ENCODE data around the gene LRRC8B. TPM values are rescaled to one million over a fixed set of nuclear protein-coding genes. Genes with fewer than 3 reads are reported as not detected.

The LRRC8B gene
- total RNA-seq, 4 donors from 2014 or later = 3.3 to 9.2 (median 4.1) TPM

GRCh38 chr1:89607586-89608318 is 83.1 kb downstream of the LRRC8B start:
- Histone ChIP-seq H3K27ac (replicated peaks in 1 of 4) (peak overlapping the region in 3 of 4 donors; percentile 10 to 49 (median 35)), H3K27me3 (no peaks in the 10 kb centered on the region), H3K4me3 (no peak overlapping the region), H3K36me3 (no peaks in the 10 kb centered on the region), H3K9me3 (no peaks in the 10 kb centered on the region), H3K4me1 (peaks cover 25 to 31% (median 26%) of the 10 kb centered on the region in 4 donors)
- WGBS = 76% methylated on average over 5 of the region's 5 CpGs
- DNase-seq (ENCODE audit: extremely low spot score) = no peak
- TF ChIP-seq CTCF (IDR thresholded peaks at IDR 0.05) = no peak
- TF ChIP-seq EP300 (IDR thresholded peaks at IDR 0.05) = no peak
- TF ChIP-seq POLR2AphosphoS5 (IDR thresholded peaks at IDR 0.05) = no peak
- no peak for TF ChIP-seq POLR2A (IDR thresholded peaks at IDR 0.05; ENCODE audit: low read depth)
- intact Hi-C loops (cut with DNase I) = no loop called here

- peaks cover 24 to 31% (median 25%) of the 10 kb centered on the region in 4 donors for H3K4me1 ChIP-seq
- 76% methylated on average over 9 of the region's 9 CpGs for WGBS
- intact Hi-C loops (cut with DNase I) = no loop called here
Measured at GRCh38 chr1:89608319-89608983, 83.8 kb downstream of the LRRC8B start.

GRCh38 chr1:89608984-89609725 is 84.5 kb downstream of the LRRC8B start:
- Histone ChIP-seq H3K9me3 (no peaks in the 10 kb centered on the region), H3K27me3 (no peaks in the 10 kb centered on the region), H3K4me1 (peaks cover 22 to 28% (median 25%) of the 10 kb centered on the region in 4 donors), H3K27ac (replicated peaks in 1 of 4) (peak overlapping the region in 3 of 4 donors; percentile 24 to 49 (median 41)), H3K4me3 (no peak overlapping the region), H3K36me3 (no peaks in the 10 kb centered on the region)
- 91% methylated on average over 19 of the region's 20 CpGs for WGBS
- intact Hi-C loops (cut with DNase I) = no loop called here
- no peak for DNase-seq (ENCODE audit: extremely low spot score)
- TF ChIP-seq POLR2A (IDR thresholded peaks at IDR 0.05; ENCODE audit: low read depth) = no peak
- TF ChIP-seq EP300 (IDR thresholded peaks at IDR 0.05) = no peak
- no peak for TF ChIP-seq CTCF (IDR thresholded peaks at IDR 0.05)
- TF ChIP-seq POLR2AphosphoS5 (IDR thresholded peaks at IDR 0.05) = no peak

More at GRCh38 chr1:89608319-89608983, 83.8 kb downstream of the LRRC8B start:
- Histone ChIP-seq H3K4me3 (no peak overlapping the region), H3K9me3 (no peaks in the 10 kb centered on the region), H3K36me3 (no peaks in the 10 kb centered on the region), H3K27ac (replicated peaks in 1 of 4) (peak overlapping the region in 3 of 4 donors; percentile 24 to 49 (median 41)), H3K27me3 (no peaks in the 10 kb centered on the region)
- TF ChIP-seq POLR2A (IDR thresholded peaks at IDR 0.05; ENCODE audit: low read depth) = no peak
- TF ChIP-seq EP300 (IDR thresholded peaks at IDR 0.05) = no peak
- no peak for TF ChIP-seq POLR2AphosphoS5 (IDR thresholded peaks at IDR 0.05)
- no peak for TF ChIP-seq CTCF (IDR thresholded peaks at IDR 0.05)
- DNase-seq (ENCODE audit: extremely low spot score) = no peak

- Histone ChIP-seq H3K4me3 (no peak overlapping the region), H3K9me3 (no peaks in the 10 kb centered on the region), H3K27ac (replicated peaks in 1 of 4) (no peak overlapping the region), H3K36me3 (no peaks in the 10 kb centered on the region), H3K27me3 (no peaks in the 10 kb centered on the region), H3K4me1 (peaks cover 22 to 26% (median 25%) of the 10 kb centered on the region in 4 donors)
- no peak for DNase-seq (ENCODE audit: extremely low spot score)
- TF ChIP-seq EP300 (IDR thresholded peaks at IDR 0.05) (no peak), POLR2AphosphoS5 (IDR thresholded peaks at IDR 0.05) (no peak), CTCF (IDR thresholded peaks at IDR 0.05) (no peak), POLR2A (IDR thresholded peaks at IDR 0.05; ENCODE audit: low read depth) (no peak)
- intact Hi-C loops (cut with DNase I) = no loop called here
- WGBS = 87% methylated on average over 9 of the region's 14 CpGs
Measured at GRCh38 chr1:89609781-89610456, 85.3 kb downstream of the LRRC8B start.
